HEK293 (cell line): Measurements from ENCODE around the gene MCRIP1.
A peak's percentile ranks its signal among the peaks of the same experiment; 100 is the strongest.

Experiments used
- BCL11A ChIP-seq: fragments of 450-650 bp; formaldehyde crosslinking; IDR thresholded peaks from 2 replicates; pipeline ENCODE4 v1.5.1; 2016; ENCODE audit warnings: low read depth, missing biosample characterization, missing genetic modification characterization
- BCL6B ChIP-seq: fragments of 450-650 bp; formaldehyde crosslinking; IDR thresholded peaks from 2 replicates; pipeline ENCODE4 v1.5.1; 2017; ENCODE audit warnings: missing biosample characterization, missing genetic modification characterization
- FEZF1 ChIP-seq: fragments of 450-650 bp; formaldehyde crosslinking; IDR thresholded peaks from 2 replicates; pipeline ENCODE4 v1.5.1; 2016; ENCODE audit warnings: missing biosample characterization, missing genetic modification characterization
- GFI1B ChIP-seq: fragments of 450-650 bp; formaldehyde crosslinking; IDR thresholded peaks from 2 replicates; pipeline ENCODE4 v1.5.1; 2016; ENCODE audit warnings: missing biosample characterization, missing genetic modification characterization
- GLI2 ChIP-seq: fragments of 450-650 bp; formaldehyde crosslinking; IDR thresholded peaks from 2 replicates; pipeline ENCODE4; 2017; ENCODE audit warnings: missing biosample characterization, missing genetic modification characterization, low read depth, borderline replicate concordance
- OVOL3 ChIP-seq: fragments of 450-650 bp; formaldehyde crosslinking; IDR thresholded peaks from 2 replicates; pipeline ENCODE4 v1.5.1; 2016; ENCODE audit warnings: missing biosample characterization, missing genetic modification characterization
- PATZ1 ChIP-seq: fragments of 450-650 bp; formaldehyde crosslinking; IDR thresholded peaks from 2 replicates; pipeline ENCODE4 v1.5.1; 2016; ENCODE audit warnings: missing biosample characterization, missing genetic modification characterization
- PRDM10 ChIP-seq: fragments of 450-650 bp; formaldehyde crosslinking; IDR thresholded peaks from 2 replicates; pipeline ENCODE4 v1.5.1; 2016; ENCODE audit warnings: missing biosample characterization, missing genetic modification characterization
- SP3 ChIP-seq: fragments of 450-650 bp; formaldehyde crosslinking; IDR thresholded peaks from 2 replicates; pipeline ENCODE4 v1.5.1; 2016; ENCODE audit warnings: missing biosample characterization, missing genetic modification characterization
- YY1 ChIP-seq: fragments of 450-650 bp; formaldehyde crosslinking; IDR thresholded peaks from 2 replicates; pipeline ENCODE4 v1.5.1; 2018; ENCODE audit warnings: missing biosample characterization, missing genetic modification characterization
- ZBTB17 ChIP-seq: fragments of 450-650 bp; formaldehyde crosslinking; IDR thresholded peaks from 2 replicates; pipeline ENCODE4 v1.5.1; 2016; ENCODE audit warnings: missing biosample characterization, missing genetic modification characterization
- ZBTB21 ChIP-seq: fragments of 450-650 bp; formaldehyde crosslinking; IDR thresholded peaks from 2 replicates; pipeline ENCODE4 v1.5.1; 2017; ENCODE audit warnings: missing biosample characterization, missing genetic modification characterization
- ZBTB44 ChIP-seq: fragments of 450-650 bp; IDR thresholded peaks from 2 replicates; pipeline ENCODE4 v1.5.1; 2018; ENCODE audit warnings: missing biosample characterization, mild to moderate bottlenecking, missing genetic modification characterization
- ZBTB8A ChIP-seq: fragments of 450-650 bp; formaldehyde crosslinking; IDR thresholded peaks from 2 replicates; pipeline ENCODE4 v1.5.1; 2016; ENCODE audit warnings: missing biosample characterization, missing genetic modification characterization
- ZFHX2 ChIP-seq: fragments of 450-650 bp; formaldehyde crosslinking; conservative IDR thresholded peaks from 2 replicates; pipeline ENCODE4 v1.5.1; 2016; ENCODE audit warnings: missing biosample characterization, missing genetic modification characterization
- ZNF121 ChIP-seq: fragments of 450-650 bp; formaldehyde crosslinking; IDR thresholded peaks from 2 replicates; pipeline ENCODE4 v1.5.1; 2016; ENCODE audit warnings: missing biosample characterization, missing genetic modification characterization
- ZNF174 ChIP-seq: fragments of 450-650 bp; formaldehyde crosslinking; IDR thresholded peaks from 2 replicates; pipeline ENCODE4 v1.5.0; 2017; ENCODE audit warnings: missing biosample characterization, mild to moderate bottlenecking, missing genetic modification characterization
- ZNF48 ChIP-seq: fragments of 450-650 bp; formaldehyde crosslinking; IDR thresholded peaks from 2 replicates; pipeline ENCODE4 v1.5.1; 2016; ENCODE audit warnings: missing biosample characterization, missing genetic modification characterization
- ZNF510 ChIP-seq: fragments of 450-650 bp; formaldehyde crosslinking; IDR thresholded peaks from 2 replicates; pipeline ENCODE4 v1.5.1; 2018; ENCODE audit warnings: mild to moderate bottlenecking, missing genetic modification characterization, missing biosample characterization; ENCODE audit not compliant: insufficient replicate concordance
- ZNF530 ChIP-seq: fragments of 450-650 bp; formaldehyde crosslinking; IDR thresholded peaks from 2 replicates; pipeline ENCODE4 v1.5.1; 2016; ENCODE audit warnings: low read depth, missing biosample characterization, missing genetic modification characterization
- ZNF561 ChIP-seq: fragments of 450-650 bp; IDR thresholded peaks from 2 replicates; pipeline ENCODE4 v1.5.1; 2018; ENCODE audit warnings: missing biosample characterization, missing genetic modification characterization, borderline replicate concordance
- ZNF585B ChIP-seq: fragments of 450-650 bp; formaldehyde crosslinking; IDR thresholded peaks from 2 replicates; pipeline ENCODE4 v1.5.1; 2016; ENCODE audit warnings: missing biosample characterization, missing genetic modification characterization
- ZNF596 ChIP-seq: fragments of 450-650 bp; IDR thresholded peaks from 2 replicates; pipeline ENCODE4 v1.5.0; 2018; ENCODE audit warnings: missing biosample characterization, mild to moderate bottlenecking, missing genetic modification characterization, moderate library complexity
- ZNF610 ChIP-seq: fragments of 450-650 bp; formaldehyde crosslinking; IDR thresholded peaks from 2 replicates; pipeline ENCODE4 v1.5.1; 2016; ENCODE audit warnings: missing biosample characterization, missing genetic modification characterization, borderline replicate concordance
- ZNF621 ChIP-seq: fragments of 450-650 bp; formaldehyde crosslinking; IDR thresholded peaks from 2 replicates; pipeline ENCODE4 v1.5.1; 2017; ENCODE audit warnings: missing biosample characterization, missing genetic modification characterization
- ZNF624 ChIP-seq: fragments of 450-650 bp; formaldehyde crosslinking; IDR thresholded peaks from 2 replicates; pipeline ENCODE4 v1.5.1; 2017; ENCODE audit warnings: missing biosample characterization, missing genetic modification characterization
- ZSCAN16 ChIP-seq: fragments of 450-650 bp; formaldehyde crosslinking; IDR thresholded peaks from 2 replicates; pipeline ENCODE4 v1.5.1; 2016; ENCODE audit warnings: missing biosample characterization, missing genetic modification characterization
- ZSCAN23 ChIP-seq: fragments of 450-650 bp; formaldehyde crosslinking; IDR thresholded peaks from 2 replicates; pipeline ENCODE4 v1.5.1; 2016; ENCODE audit warnings: missing biosample characterization, missing genetic modification characterization
- TF ChIP-seq, protein P1 (sequence below): fragments of 450-650 bp; formaldehyde crosslinking; conservative IDR thresholded peaks from 2 replicates; pipeline ENCODE4 v1.5.1; 2016; ENCODE audit warnings: low read depth, missing biosample characterization, missing genetic modification characterization

MCRIP1 gene

DNA sequence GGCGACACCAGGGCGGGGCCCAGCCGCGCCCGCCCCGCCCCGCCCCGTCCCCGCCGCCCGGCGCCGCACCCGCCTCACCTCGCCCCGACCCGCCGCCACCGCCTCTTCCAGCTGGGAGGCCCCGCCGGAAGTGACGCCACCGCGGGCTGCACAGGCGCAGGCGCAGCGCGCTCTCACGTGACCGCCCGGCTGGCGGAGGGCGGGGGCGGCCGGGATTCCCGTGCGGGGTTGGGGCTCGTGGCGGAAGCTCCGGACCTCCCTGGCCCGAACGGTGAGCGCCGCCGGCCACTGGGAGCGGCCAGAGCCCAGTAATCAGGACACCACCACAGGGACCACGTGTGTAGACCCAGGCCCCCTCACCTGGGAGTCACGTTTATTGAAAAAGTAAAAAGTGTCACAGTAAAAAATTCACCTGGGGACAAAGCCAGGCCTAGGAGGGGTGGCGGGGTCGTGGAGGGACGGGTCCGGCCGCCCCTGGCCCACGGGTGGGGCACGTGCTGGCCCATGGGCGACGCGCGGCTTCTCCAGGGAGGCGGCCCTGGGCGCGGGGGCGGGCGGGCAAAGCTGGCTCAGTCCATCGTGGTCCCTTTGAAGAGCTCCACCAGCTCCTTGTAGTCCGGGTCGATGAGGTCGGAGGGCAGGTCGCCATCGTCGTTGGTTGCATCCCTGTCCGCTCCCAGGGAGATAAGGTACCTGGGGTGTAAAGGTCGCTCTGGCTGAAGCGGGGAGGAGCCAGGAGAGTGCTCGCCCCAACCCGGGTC, at the start of gene MCRIP1 (continued):
- TF ChIP-seq GFI1B (tag by site-specific recombination) (no peak), ZNF585B (no peak), ZSCAN23 (tag by site-specific recombination) (no peak), ZBTB21 (tag by site-specific recombination) (no peak), OVOL3 (tag by site-specific recombination) (no peak), ZNF121 (tag by site-specific recombination) (no peak), BCL11A (tag by site-specific recombination) (no peak), ZNF48 (tag by site-specific recombination) (no peak), ZFHX2 (tag by site-specific recombination) (peak; percentile 78), PRDM10 (tag by site-specific recombination) (no peak), ZNF530 (tag by site-specific recombination) (no peak), ZSCAN16 (no peak), ZNF610 (tag by site-specific recombination) (no peak), ZNF596 (no peak), ZNF624 (tag by site-specific recombination) (no peak), ZNF561 (tag by site-specific recombination) (no peak), ZNF510 (tag by site-specific recombination) (no peak), FEZF1 (tag by site-specific recombination) (no peak), GLI2 (tag by site-specific recombination) (no peak), ZNF621 (no peak), SP3 (tag by site-specific recombination) (peak; percentile 44), YY1 (tag by site-specific recombination) (no peak), BCL6B (tag by site-specific recombination) (no peak), ZNF174 (tag by site-specific recombination) (no peak), ZBTB44 (no peak), ZBTB17 (no peak), ZBTB8A (tag by site-specific recombination) (no peak; the same call in 1 of the 2 replicates), PATZ1 (tag by site-specific recombination) (peak; percentile 65)
- TF ChIP-seq, protein P1, sequence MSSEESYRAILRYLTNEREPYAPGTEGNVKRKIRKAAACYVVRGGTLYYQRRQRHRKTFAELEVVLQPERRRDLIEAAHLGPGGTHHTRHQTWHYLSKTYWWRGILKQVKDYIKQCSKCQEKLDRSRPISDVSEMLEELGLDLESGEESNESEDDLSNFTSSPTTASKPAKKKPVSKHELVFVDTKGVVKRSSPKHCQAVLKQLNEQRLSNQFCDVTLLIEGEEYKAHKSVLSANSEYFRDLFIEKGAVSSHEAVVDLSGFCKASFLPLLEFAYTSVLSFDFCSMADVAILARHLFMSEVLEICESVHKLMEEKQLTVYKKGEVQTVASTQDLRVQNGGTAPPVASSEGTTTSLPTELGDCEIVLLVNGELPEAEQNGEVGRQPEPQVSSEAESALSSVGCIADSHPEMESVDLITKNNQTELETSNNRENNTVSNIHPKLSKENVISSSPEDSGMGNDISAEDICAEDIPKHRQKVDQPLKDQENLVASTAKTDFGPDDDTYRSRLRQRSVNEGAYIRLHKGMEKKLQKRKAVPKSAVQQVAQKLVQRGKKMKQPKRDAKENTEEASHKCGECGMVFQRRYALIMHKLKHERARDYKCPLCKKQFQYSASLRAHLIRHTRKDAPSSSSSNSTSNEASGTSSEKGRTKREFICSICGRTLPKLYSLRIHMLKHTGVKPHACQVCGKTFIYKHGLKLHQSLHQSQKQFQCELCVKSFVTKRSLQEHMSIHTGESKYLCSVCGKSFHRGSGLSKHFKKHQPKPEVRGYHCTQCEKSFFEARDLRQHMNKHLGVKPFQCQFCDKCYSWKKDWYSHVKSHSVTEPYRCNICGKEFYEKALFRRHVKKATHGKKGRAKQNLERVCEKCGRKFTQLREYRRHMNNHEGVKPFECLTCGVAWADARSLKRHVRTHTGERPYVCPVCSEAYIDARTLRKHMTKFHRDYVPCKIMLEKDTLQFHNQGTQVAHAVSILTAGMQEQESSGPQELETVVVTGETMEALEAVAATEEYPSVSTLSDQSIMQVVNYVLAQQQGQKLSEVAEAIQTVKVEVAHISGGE (tag by site-specific recombination) = peak; percentile 51
